GM10266 (cell line): ENCODE results near the gene MYADML2.

Experiments
- DNase-seq: peaks from one replicate; pipeline ENCODE4 v3.0.0; 2012; ENCODE audit errors: extremely low spot score
- TF ChIP-seq, protein P1 (sequence below): IDR thresholded peaks from 2 replicates; pipeline ENCODE4 v1.5.1; 2012; ENCODE audit warnings: mild to moderate bottlenecking, low read depth; ENCODE audit not compliant: control insufficient read depth, insufficient read depth; ENCODE audit errors: missing control alignments

Gene MYADML2, protein sequence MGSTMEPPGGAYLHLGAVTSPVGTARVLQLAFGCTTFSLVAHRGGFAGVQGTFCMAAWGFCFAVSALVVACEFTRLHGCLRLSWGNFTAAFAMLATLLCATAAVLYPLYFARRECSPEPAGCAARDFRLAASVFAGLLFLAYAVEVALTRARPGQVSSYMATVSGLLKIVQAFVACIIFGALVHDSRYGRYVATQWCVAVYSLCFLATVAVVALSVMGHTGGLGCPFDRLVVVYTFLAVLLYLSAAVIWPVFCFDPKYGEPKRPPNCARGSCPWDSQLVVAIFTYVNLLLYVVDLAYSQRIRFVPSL

DNA sequence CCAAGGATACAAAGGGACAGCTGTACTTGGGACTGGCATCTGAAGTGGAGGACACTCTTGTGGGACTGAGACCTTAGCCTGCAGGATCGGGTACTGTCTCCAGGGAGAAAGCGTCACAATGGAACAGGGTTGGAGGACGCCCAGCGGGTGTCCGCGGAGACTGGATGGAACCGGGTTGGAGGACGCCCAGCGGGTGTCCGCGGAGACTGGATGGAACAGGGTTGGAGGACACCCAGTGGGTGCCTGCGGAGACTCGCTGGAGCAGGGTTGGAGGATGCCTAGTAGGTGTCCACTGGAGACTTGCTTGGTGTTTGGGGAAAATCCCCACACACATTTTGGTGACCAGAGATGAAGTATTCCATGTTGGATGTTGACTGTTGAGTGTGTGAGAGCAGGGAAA is at the start of gene MYADML2:
Gene MYADML2 (minus strand): TSS at position 45 of the 400 bp plus-strand sequence. CDS start 5,492 bp downstream, outside the sequence.
- TF ChIP-seq, protein P1, sequence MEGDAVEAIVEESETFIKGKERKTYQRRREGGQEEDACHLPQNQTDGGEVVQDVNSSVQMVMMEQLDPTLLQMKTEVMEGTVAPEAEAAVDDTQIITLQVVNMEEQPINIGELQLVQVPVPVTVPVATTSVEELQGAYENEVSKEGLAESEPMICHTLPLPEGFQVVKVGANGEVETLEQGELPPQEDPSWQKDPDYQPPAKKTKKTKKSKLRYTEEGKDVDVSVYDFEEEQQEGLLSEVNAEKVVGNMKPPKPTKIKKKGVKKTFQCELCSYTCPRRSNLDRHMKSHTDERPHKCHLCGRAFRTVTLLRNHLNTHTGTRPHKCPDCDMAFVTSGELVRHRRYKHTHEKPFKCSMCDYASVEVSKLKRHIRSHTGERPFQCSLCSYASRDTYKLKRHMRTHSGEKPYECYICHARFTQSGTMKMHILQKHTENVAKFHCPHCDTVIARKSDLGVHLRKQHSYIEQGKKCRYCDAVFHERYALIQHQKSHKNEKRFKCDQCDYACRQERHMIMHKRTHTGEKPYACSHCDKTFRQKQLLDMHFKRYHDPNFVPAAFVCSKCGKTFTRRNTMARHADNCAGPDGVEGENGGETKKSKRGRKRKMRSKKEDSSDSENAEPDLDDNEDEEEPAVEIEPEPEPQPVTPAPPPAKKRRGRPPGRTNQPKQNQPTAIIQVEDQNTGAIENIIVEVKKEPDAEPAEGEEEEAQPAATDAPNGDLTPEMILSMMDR, result no peak
- no peak for DNase-seq

DNA sequence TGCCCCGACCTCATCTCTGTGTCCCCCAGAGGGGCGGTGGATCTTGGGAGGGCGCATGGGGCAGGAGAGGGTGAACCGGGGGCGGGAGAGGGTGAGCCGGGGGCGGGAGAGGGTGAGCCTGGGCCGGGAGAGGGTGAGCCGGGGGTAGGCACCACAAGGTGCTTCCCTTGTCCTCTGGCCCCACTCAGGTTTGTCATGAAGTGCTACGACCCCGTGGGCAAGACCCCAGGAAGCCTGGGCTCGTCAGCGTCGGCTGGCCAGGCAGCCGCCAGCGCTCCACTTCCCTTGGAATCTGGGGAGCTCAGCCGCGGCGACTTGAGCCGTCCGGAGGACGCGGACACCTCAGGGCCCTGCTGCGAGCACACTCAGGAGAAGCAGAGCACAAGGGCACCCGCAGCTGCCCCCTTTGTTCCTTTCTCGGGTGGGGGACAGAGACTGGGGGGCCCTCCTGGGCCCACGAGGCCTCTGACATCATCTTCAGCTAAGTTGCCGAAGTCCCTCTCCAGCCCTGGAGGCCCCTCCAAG is 49.3 kb upstream of the MYADML2 start:
- no peak for DNase-seq
- TF ChIP-seq, protein P1, result no peak

DNA sequence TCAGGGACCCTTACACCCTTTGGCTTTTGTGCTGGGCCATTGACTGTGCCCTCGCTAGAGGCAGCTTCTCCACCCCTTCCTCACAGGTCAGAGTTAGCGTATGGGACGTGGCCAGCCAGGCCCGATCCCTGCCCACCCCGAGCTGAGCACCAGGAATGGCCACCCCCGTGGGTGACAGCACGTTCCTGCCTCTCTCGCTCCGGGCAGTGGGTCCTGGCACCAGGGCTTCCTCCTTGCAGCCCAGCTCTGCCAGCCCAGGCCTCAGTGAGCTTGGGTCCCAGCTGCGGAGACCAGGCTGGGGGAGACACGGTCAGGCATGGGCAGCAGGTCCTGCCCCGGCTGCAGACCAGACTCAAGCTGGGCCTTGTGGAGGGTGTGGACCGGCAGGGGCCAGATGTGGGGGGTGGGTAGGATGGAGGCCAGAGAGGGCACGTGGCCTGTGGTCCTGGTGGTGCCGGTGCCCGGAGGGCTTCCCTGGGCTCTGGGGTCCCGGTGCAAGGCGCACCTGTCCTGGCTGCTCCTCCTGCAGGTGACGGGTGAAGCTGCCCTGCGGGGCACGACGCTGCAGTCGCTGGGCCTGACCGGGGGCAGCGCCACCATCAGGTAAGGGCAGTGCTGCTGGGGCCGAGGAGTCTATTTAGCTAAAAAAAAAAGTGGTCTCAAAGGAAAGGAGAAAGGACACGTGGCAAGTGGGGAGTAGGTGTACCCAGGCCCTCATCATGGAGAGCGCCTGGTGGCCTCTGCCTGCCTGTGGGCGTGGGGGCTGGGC is 48.6 kb upstream of the MYADML2 start:
- TF ChIP-seq, protein P1, result no peak
- DNase-seq, result no peak

DNA sequence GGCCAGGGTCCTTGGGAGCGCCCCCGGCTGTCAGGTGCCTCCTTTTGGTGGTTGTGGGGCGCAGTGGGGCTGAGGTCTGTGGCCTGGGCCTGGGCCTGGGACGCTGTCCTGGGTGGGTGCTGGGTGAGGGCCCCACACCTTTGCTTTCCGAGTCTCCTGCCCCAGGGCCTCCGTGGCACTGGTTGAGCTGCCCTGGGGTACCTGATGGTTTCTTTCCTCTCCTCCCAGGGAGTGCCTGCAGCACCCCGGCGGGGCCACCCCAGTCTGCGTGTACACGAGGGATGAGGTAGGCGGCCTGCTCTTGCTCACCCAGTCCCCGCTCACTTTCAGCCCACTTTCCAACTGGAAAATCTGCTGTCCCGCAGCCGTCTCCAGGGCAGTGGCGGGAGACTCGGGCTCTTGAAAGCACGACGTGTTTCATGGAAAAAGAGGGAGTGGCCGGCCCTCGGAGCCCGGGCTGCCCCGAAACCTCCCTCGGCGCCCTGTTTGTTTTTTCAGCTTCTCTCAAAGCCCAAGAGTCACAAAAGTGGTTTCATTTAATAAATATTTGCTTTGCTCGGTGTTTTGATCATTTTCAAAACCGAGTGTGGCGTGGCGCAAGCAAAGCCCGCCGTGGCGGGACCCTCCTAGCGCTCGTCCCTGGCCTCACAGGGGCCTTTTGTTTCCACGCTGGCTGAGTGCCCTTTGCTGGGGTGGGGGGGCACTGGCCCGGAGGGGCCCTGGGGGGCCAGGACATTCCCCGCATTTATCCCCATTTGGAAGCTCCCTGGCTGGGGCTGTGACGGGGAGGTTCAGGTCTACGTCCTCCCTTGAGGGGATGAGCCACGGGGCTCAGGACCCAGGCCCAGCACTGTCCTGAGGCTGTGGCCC is 47.8 kb upstream of the MYADML2 start:
- TF ChIP-seq, protein P1, result no peak
- no peak for DNase-seq

DNA sequence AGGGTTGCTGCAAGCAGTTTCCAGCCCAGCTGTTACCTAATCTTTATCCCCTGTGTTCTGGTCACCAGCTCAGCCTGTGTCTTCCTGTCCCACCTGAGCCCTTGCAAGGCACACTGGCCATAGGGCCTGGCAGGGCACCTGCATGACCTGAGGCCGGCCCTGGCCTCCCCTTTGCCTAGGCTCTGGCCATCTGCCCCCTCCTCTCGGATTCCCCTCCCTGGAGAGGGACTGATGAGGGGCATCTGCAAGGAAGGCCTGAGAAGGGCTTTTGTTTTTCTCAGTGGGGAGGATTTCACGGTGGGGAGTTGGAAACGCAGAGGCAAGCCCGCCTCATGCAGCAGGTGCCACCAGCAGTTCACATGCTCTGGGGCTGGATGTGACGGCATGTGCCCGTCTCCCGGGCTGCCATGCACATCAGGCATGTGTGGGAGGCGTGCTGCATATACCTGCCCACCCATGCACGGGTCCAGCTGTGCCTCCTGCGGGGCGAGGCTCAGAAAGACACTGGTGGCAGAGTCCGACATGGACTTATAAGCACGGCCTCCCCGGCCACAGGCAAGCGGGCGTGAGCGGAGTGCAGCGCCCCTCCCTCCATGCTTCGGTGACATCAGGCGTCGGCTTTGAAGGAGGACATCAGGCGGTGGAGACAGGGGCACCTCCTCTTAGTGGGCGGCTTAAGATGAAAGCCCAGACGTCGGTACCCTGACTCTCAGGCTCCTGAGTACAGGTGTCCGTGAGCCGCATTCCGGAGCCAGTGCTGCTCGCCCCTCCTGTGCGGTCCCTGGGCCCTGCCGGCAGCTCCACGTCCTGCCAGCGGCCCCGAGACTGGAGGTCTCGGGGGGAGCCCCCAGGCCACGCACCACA is 46.9 kb upstream of the MYADML2 start:
- DNase-seq, result no peak
- TF ChIP-seq, protein P1, result no peak
